ENCODE measurements around the gene SGPP2. TPM values are rescaled to one million over a fixed set of nuclear protein-coding genes. Genes with fewer than 3 reads are reported as not detected.

SGPP2 gene
- total RNA-seq, 2 donors from 2014 or later = 2.1 to 13.0 TPM

DNA sequence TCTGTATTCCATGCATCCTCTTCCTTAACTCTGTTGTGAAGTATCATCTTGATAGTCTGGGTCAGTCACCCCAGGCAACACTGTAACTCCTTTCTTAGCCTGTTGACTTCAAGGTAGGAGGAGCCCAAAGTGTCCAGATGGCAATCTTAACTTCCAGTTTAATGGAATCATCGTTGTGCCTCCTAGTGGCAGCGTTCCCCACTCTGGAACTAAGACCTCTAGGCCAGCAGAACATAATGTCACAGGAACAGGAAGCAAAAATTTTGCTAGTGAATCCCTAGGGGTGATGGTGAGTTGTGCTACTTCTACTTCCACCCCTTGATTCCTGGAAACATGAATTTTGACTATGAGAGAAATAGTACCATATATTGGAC lies 11.7 kb downstream of the SGPP2 start:
- H3K4me3 ChIP-seq = no peak overlapping the region
- H3K9me3 ChIP-seq = no peaks in the 10 kb centered on the region
- TF ChIP-seq, protein P1, sequence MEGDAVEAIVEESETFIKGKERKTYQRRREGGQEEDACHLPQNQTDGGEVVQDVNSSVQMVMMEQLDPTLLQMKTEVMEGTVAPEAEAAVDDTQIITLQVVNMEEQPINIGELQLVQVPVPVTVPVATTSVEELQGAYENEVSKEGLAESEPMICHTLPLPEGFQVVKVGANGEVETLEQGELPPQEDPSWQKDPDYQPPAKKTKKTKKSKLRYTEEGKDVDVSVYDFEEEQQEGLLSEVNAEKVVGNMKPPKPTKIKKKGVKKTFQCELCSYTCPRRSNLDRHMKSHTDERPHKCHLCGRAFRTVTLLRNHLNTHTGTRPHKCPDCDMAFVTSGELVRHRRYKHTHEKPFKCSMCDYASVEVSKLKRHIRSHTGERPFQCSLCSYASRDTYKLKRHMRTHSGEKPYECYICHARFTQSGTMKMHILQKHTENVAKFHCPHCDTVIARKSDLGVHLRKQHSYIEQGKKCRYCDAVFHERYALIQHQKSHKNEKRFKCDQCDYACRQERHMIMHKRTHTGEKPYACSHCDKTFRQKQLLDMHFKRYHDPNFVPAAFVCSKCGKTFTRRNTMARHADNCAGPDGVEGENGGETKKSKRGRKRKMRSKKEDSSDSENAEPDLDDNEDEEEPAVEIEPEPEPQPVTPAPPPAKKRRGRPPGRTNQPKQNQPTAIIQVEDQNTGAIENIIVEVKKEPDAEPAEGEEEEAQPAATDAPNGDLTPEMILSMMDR (IDR thresholded peaks at IDR 0.05) = no peak
- H3K27me3 ChIP-seq = no peaks in the 10 kb centered on the region
- H3K27ac ChIP-seq = no peak overlapping the region
- no peak for DNase-seq (ENCODE audit: low spot score)
- H3K4me1 ChIP-seq = peaks cover 0 to 10% of the 10 kb centered on the region in 2 donors
- no peaks in the 10 kb centered on the region for H3K36me3 ChIP-seq

DNA sequence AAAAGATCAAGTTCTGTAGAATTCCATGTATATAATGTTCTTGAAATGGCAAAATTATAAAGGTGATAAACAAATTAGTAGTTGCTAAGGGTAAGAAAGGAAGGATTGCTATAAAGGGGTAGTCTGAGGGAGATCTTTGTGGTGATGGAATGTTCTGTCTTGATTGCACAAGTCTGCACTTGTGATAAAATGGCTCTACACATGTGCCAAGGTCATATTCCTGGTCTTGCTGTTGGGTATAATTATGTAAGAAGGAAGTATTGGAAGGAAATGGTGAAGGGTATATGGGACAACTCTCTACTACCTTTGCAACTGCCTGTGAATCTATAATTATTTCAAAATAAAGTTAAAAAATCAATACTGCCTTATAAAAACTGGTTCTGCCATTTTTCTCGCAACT lies 15.3 kb downstream of the SGPP2 start:
- DNase-seq (ENCODE audit: low spot score) = no peak
- no peaks in the 10 kb centered on the region for H3K9me3 ChIP-seq
- H3K4me1 ChIP-seq = peaks cover 0 to 10% of the 10 kb centered on the region in 2 donors
- no peak overlapping the region for H3K27ac ChIP-seq
- H3K27me3 ChIP-seq = no peaks in the 10 kb centered on the region
- no peaks in the 10 kb centered on the region for H3K36me3 ChIP-seq
- H3K4me3 ChIP-seq = no peak overlapping the region
- TF ChIP-seq, protein P1 (IDR thresholded peaks at IDR 0.05) = no peak

DNA sequence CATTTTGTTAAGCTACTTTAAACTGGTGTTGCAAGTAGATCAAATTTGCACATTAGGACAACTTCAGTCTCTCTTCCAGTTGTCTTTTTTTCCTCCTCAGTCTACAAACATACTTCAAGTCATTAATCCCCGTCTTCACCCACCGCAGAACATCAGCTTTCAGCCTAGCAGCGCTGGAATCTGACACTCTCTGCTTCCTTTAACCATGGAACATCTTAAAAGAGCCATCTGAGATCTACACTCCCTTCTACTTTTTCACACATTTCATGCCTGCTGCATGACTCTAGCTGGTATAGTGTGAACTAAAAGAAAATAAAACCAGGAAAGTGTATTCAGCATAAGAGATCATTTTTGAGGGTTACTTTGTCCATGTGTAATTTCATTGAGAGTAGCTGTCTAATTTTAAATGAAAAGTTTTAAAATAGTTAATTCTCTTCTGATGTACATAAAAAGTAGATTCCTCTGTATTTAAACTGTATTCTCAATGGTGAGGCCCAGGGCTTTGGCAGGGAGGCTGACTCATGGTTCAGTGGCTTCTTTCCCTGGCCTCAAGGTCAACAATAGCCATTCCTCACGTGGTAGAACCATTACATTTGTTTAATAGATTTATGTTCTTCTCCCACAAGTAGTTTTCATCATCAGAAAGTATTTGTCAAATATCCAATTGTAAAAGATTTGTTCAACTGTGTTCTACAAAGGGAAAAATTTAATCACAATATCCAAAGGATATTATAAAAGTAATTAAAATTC lies 16.5 kb downstream of the SGPP2 start:
- Histone ChIP-seq H3K36me3 (no peaks in the 10 kb centered on the region), H3K9me3 (no peaks in the 10 kb centered on the region), H3K4me3 (no peak overlapping the region), H3K27me3 (no peaks in the 10 kb centered on the region), H3K27ac (no peak overlapping the region), H3K4me1 (peaks cover 0 to 10% of the 10 kb centered on the region in 2 donors)
- TF ChIP-seq, protein P1 (IDR thresholded peaks at IDR 0.05) = no peak
- no peak for DNase-seq (ENCODE audit: low spot score)

DNA sequence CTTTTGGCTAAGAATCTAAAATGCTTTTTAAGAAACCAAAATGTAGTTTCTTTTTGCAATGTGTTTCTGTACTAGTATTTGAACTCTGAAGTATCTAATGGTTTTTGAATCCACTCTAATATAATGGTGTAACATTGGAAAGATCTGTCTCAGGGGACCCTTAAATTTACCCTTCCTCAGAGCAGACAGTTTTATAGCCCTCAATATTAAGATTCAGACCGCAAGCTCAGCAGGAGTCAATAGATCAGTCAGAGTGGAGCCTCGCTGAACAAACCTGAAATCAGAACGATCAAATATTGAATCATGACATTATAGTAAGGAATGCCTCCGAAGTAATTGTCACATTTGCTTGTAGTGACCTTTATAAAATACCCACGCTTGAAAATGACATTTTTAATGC lies 18.3 kb downstream of the SGPP2 start:
- Histone ChIP-seq H3K4me3 (no peak overlapping the region), H3K9me3 (no peaks in the 10 kb centered on the region), H3K4me1 (peaks cover 0 to 10% of the 10 kb centered on the region in 2 donors), H3K36me3 (no peaks in the 10 kb centered on the region), H3K27me3 (no peaks in the 10 kb centered on the region), H3K27ac (no peak overlapping the region)
- TF ChIP-seq, protein P1 (IDR thresholded peaks at IDR 0.05) = no peak
- no peak for DNase-seq (ENCODE audit: low spot score)

GRCh38 chr2:222445227-222445626 lies 20.9 kb downstream of the SGPP2 start:
- Histone ChIP-seq H3K4me3 (no peak overlapping the region), H3K4me1 (peaks cover 0 to 8% of the 10 kb centered on the region in 2 donors), H3K27me3 (no peaks in the 10 kb centered on the region), H3K27ac (no peak overlapping the region), H3K9me3 (no peaks in the 10 kb centered on the region), H3K36me3 (no peaks in the 10 kb centered on the region)
- DNase-seq (ENCODE audit: low spot score) = no peak
- TF ChIP-seq, protein P1 (IDR thresholded peaks at IDR 0.05) = no peak

DNA sequence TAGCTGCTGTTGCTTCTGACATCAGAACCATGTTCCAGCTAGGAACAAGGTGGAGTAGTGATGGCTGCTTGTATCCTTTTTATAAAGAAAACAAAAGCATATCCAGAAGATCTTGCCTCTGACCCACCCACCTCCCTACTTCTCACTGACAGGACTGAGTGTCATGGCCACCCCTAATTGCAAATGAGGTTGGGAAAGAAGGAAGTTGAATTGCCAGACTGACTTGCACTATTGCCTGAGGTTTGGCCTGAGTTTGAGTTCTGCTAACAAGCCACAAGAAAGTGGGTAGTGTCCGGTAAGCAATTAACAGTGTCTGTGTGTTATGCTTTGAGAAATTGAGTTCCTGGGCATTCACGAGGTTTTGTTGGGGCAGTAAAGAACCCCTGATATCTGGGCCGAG lies 22.8 kb downstream of the SGPP2 start:
- Histone ChIP-seq H3K4me1 (peaks cover 0 to 2% of the 10 kb centered on the region in 2 donors), H3K36me3 (no peaks in the 10 kb centered on the region), H3K27me3 (no peaks in the 10 kb centered on the region), H3K9me3 (no peaks in the 10 kb centered on the region), H3K4me3 (no peak overlapping the region), H3K27ac (no peak overlapping the region)
- TF ChIP-seq, protein P1 (IDR thresholded peaks at IDR 0.05) = no peak
- DNase-seq (ENCODE audit: low spot score) = no peak
